Right ventricle myocardium superior (tissue), 1 donor: ENCODE results near the gene TBC1D20. TPM values are rescaled to one million over a fixed set of nuclear protein-coding genes. Genes with fewer than 3 reads are reported as not detected.
A peak's percentile ranks its signal among the peaks of the same experiment; 100 is the strongest.

Source experiments
- ATAC-seq: fragments of 200-7000 bp; cut with Tn5 transposase; one replicate; pipeline ENCODE4 v1.9.1; 2020; ENCODE audit warnings: mild to moderate bottlenecking; ENCODE audit not compliant: poor library complexity
- DNase-seq: peaks from one replicate; pipeline ENCODE4 v3.0.0-alpha.2; 2020
- intact Hi-C: fragments of 100-400 bp; cut with DNase I; formaldehyde crosslinking; loops from one replicate; pipeline ENCODE4 v1.11.2; 2022
- total RNA-seq: library from RNA; stranded (reverse); fragmentation: NEBNext Ultra II Directional; extraction: Animal tissue kit (Norgen Biotek cat#: 25700); gene quantifications from one replicate; pipeline ENCODE4 v1.2.1, GENCODE V29; 2021
- donor health status: DM: no; HTN: yes; CAD: no; lungs with severe emphysema.

Gene TBC1D20
- total RNA-seq, 1 donor from 2014 or later: 23.1 TPM

DNA sequence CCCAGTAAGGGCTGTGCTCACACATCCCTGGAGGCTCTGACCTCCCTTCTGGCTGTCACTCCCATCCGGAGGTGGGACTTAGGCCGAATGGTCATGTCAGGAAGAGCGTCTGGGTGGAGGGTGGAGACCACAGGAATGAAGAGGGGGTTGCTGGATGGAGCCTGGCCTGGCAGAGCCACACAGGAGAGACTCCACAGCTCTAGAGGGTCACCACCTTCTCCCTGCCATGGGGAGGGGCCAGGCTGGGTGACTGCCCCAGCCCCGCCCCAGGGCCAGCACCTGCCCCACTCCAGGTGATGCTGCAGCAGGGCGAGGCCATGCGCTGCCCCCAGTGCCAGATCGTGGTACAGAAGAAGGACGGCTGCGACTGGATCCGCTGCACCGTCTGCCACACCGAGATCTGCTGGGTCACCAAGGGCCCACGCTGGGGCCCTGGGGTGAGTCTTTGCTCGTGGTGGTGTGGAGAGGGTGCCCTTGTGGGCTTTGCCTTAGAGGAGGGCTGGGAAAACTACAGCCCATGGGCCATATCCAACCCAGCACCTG is 33.6 kb downstream of the TBC1D20 start:
- ATAC-seq (no peak), DNase-seq (no peak)
- intact Hi-C loops: no loop called here

DNA sequence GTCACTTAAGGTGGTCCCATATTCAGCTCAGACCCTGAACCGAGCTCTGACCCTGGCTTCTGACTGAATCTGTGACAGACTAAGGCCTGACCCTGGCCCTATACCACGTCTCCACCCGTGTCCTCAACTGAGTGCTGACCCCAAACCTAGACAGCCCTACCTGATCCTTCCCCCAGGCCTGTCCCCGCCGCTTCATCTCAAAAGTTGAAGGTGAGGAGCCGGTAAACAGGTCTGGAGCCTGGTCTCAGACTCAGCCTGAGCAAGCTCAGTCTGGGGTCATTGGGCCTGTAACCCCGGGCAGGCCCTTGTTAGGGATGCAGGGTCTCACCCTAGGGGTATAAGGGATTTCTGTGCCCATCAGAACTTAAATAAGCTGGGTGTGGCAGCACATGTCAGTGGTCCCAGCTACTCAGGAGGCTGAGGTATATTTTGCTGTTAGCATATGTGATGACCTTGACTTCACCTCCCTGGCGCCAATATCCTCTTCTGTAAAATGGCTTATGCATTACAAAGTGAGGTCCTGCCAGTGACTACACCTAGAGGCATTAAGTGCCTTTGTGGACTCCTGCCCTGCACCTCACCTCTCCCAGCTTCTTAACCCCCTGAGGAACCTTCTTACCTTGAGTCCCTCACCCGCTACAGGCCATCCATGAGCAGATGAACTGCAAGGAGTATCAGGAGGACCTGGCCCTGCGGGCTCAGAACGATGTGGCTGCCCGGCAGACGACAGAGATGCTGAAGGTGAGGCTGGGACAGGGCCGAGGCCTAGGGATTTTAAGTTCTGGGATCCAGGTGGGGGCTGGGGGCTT is 34.3 kb downstream of the TBC1D20 start:
- DNase-seq (no peak), ATAC-seq (no peak)
- intact Hi-C loops: no loop called here

DNA sequence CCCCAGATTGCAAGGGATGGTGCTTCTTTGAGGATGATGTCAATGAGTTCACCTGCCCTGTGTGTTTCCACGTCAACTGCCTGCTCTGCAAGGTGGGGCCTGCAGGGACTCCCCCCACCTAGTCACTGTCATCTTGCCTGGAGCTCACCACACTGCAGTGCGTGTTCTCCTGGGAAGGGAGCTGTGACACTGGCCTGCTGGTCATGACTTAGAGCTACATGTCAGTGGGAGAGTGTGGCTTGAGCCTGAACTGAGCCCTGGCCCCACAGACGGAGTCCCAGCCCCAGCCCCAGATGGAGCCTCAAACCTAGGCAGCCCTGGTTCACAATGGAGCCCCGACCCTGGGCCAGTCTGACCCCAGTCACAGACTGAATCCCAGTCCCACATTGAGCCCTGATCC is 34.9 kb downstream of the TBC1D20 start:
- ATAC-seq: no peak

GRCh38 chr20:426566-426965 is 35.8 kb downstream of the TBC1D20 start:
- ATAC-seq: no peak
- DNase-seq: no peak
- intact Hi-C loops: no loop called here

More for the DNA sequence above, 34.9 kb downstream of the TBC1D20 start:
- DNase-seq: no peak
- intact Hi-C loops: no loop called here

DNA sequence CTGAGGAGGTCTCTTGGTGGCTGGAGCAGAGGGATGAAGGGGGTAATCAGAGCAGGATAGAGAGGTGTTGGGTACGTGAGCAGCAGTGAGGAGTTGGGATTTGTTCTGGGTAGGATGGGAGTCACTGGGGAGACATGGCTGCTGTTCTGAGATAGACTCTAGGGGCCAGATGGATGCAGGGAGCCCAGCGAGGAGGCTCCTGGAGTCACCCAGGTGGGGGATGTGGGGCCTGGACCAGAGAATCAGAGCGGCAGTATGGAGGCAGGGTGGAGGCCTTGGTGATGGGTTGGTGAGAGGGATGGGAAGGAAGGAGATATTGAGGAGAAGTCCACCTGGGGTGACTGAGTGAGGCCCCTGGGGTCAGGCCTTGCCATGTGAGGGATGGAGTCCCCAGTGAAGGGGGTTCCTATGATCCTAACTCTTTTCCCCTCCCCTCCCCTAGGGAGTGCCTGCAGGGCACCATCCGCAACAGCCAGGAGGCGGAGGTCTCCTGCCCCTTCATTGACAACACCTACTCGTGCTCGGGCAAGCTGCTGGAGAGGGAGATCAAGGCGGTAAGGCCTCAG is 40.6 kb downstream of the TBC1D20 start:
- ATAC-seq: no peak
- intact Hi-C loops: no loop called here
- DNase-seq: no peak

- ATAC-seq: no peak
Measured at GRCh38 chr20:420721-421574, 41.4 kb downstream of the TBC1D20 start.

DNA sequence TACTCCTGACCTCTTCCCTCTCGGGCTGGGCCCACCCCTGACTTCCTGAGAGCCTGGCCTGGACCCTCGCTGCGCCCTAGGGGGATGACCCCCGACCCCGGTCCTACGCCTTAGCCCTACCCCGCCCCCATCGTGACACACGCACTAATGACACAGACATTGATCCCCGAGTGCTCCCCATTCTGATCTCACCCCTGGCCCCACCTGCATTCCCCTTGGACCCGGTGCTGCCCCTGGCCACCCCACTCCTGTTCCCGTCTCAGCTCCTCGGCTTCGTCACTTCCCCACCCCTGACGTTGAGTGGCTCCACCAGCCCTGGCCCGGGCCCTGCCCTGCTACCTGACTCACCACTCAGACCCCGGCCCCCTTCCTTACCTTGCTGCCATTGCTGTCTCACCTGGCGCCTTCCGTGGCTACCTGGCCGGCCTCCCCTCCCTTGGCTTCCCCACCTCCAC is 42.1 kb downstream of the TBC1D20 start:
- ATAC-seq: no peak
- no peak for DNase-seq
- intact Hi-C loops: no loop called here

More at GRCh38 chr20:420721-421574, 41.4 kb downstream of the TBC1D20 start:
- intact Hi-C loops: no loop called here
- DNase-seq: no peak

- DNase-seq (no peak), ATAC-seq (peak; percentile 25)
- intact Hi-C loops: no loop called here
Measured at GRCh38 chr20:419556-420165, 42.7 kb downstream of the TBC1D20 start.

DNA sequence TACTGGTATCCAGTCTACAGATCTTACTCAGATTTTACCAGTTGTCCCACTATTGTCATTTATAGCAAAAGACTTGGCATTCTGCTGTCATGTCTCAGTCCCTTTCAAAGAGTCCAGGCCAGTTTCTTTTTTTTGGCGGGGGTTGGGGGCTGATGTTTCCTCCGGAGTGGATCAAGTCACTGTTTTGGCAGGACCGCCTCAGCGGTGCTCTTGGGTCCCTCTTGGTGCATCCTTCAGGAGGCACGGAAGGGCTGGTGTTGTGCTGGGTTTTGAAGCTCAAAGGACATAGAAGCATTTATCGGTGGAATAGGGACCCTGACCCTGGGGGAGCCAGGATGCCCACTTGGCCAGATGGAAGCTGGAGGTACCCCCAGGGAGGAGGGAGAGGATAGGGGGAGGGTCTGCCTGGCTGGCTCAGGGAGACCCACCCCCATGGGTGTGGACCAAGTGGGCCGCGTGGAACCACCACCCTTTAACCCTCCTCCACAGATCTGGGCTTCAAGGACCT is 43.4 kb downstream of the TBC1D20 start:
- ATAC-seq (no peak), DNase-seq (no peak)
- intact Hi-C loops: no loop called here

DNA sequence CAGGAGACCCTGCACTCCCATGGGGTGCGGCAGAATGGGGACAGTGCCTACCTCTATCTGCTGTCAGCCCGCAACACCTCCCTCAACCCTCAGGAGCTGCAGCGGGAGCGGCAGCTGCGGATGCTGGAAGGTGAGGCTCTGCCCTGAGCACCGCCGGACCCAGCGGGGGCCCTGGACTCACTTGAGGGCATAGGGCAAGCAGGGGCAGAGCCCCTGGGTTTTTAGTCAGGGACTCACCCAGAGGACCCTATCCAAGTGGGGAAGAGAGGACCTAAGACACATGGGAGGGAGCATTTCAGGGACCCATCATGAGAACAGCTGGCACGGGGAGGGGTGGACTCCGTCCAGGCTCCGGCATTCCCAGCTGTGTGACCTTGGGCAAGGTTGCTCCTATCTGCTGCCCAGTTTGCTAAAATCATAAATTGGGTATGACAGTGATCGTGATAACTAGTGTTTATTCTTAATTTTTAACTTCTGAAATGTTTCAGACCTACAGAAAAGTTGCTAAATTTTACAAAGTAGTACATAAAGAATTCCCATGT is 44.5 kb downstream of the TBC1D20 start:
- no peak for DNase-seq
- peak; percentile 59 for ATAC-seq
- intact Hi-C loops: no loop called here

GRCh38 chr20:416950-417800 is 45.2 kb downstream of the TBC1D20 start:
- no peak for DNase-seq
- intact Hi-C loops: no loop called here

GRCh38 chr20:415820-416322 is 46.5 kb downstream of the TBC1D20 start:
- no peak for DNase-seq
- ATAC-seq: no peak
- intact Hi-C loops: no loop called here

More at GRCh38 chr20:416950-417800, 45.2 kb downstream of the TBC1D20 start:
- ATAC-seq: no peak

DNA sequence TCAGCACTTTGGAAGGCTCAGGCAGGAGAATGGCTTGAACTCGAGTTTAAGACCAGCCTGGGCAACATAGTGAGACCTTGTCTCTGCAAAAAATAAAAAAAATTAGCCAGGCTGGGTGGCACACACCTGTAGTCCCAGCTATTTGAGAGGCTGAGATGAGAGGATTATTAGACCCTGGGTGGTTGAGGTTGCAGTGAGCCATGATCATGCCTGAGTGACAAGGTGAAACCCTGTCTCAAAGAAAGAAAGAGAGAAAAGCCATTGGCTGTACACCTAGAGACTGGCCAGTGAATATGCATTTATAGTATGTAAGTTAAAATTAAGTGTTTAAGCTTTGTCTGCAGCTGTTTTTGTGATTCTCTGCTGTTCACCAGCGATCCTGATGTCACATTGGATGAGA is 48.2 kb downstream of the TBC1D20 start:
- intact Hi-C loops: no loop called here
- ATAC-seq: no peak
- no peak for DNase-seq

DNA sequence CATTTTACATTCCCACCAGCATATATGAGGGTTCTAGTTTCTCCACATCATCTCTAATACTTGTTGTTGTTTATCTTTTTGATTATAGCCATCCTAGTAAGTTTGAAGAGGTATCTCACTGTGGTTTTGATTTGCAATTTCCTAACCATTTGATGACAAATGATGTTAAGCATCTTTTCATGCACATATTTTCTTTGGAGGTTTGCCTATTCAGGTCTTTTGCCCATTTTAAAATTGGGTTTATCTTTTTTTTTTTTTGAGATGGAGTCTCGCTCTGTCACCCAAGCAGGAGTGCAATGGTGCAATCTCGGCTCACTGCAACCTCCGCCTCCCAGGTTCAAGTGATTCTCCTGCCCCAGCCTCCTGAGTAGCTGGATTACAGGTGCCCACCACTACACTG is 50.3 kb downstream of the TBC1D20 start:
- ATAC-seq (no peak), DNase-seq (no peak)
- intact Hi-C loops: no loop called here

DNA sequence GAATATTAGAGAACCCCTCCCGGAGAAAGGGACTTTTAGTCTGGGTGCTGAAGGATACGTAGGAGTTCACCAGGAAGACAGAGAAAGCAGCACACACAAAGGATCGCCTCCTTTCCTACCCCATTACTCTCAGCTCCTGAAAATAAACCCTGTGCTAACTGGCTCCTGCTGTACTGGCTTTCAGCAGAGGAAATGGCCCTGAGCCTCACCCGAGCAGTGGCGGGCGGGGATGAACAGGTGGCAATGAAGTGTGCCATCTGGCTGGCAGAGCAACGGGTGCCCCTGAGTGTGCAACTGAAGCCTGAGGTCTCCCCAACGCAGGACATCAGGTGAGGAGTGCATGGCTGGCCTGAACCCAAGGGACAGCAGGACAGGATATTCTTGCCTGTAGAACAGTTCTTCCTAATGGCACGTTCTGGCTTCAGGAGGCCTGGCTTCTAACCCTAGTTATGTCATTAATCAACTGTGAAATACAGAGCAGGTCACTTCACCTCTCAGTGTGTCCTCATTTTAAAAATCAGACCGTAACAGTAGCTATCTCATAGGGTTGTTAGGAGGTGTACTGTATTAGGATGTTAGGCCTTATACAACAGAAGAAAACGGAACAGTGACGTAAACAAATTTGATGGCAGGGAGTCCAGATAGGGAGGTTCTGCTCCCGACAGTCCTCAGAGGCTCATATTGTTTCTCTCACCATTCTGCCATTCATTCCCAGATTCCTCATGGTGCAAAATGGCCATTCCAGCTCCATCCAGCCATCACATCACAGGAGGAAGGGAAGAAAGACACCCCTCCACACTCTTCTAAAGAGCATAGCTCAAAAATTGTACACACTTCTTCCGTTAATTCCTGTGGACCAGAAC is 52.4 kb downstream of the TBC1D20 start:
- no peak for ATAC-seq
- intact Hi-C loops: no loop called here

More for the DNA sequence above, 52.4 kb downstream of the TBC1D20 start:
- no peak for DNase-seq
